Neuronal stem cell (in vitro differentiated cells): Measurements from ENCODE around the gene LYPD8. TPM values are rescaled to one million over a fixed set of nuclear protein-coding genes. Genes with fewer than 3 reads are reported as not detected.

Experiments used
- DNase-seq: peaks from one replicate; pipeline ENCODE4 v3.0.0-alpha.2; 2013; ENCODE audit warnings: low spot score
- H2AFZ ChIP-seq: one replicate; pipeline ENCODE4 v1.6.1; 2013; ENCODE audit warnings: mild to moderate bottlenecking, low read length, inconsistent platforms
- H2AK5ac ChIP-seq: 2 replicates; pipeline ENCODE4 v1.6.1; 2013; ENCODE audit warnings: low read depth, mild to moderate bottlenecking, inconsistent platforms, low read length, moderate library complexity, mixed read lengths
- H2BK120ac ChIP-seq: 2 replicates; pipeline ENCODE4 v1.6.1; 2013; ENCODE audit warnings: low read depth, mild to moderate bottlenecking, inconsistent platforms, low read length, moderate library complexity, mixed read lengths
- H2BK12ac ChIP-seq: one replicate; pipeline ENCODE4 v1.6.1; 2013; ENCODE audit warnings: low read length, inconsistent platforms
- H2BK15ac ChIP-seq: 2 replicates; pipeline ENCODE4 v1.6.1; 2013; ENCODE audit warnings: mild to moderate bottlenecking, low read length, inconsistent platforms, mixed read lengths
- H2BK5ac ChIP-seq: one replicate; pipeline ENCODE4 v1.6.1; 2013; ENCODE audit warnings: inconsistent platforms, mild to moderate bottlenecking, low read length, moderate library complexity
- H3K14ac ChIP-seq: one replicate; pipeline ENCODE4 v1.6.1; 2013; ENCODE audit warnings: low read length, inconsistent platforms
- H3K18ac ChIP-seq: 2 replicates; pipeline ENCODE4 v1.6.1; 2013; ENCODE audit warnings: low read length, inconsistent platforms
- H3K23ac ChIP-seq: 2 replicates; pipeline ENCODE4 v1.6.1; 2013; ENCODE audit warnings: low read depth, mild to moderate bottlenecking, mixed read lengths, low read length, inconsistent platforms; ENCODE audit not compliant: poor library complexity
- H3K27ac ChIP-seq: replicated peaks from 3 replicates; pipeline ENCODE4 v1.5.1; 2013; ENCODE audit warnings: low read length, inconsistent platforms
- H3K27me3 ChIP-seq, 3 experiments: 2 replicates each; pipeline ENCODE4 v1.6.1; 2013; ENCODE audit warnings: low read length in 3 of 3, mild to moderate bottlenecking in 2 of 3, inconsistent platforms in 1 of 3, low read depth in 1 of 3, mixed read lengths in 1 of 3, moderate library complexity in 1 of 3; ENCODE audit not compliant: control insufficient read depth in 3 of 3, insufficient read depth in 3 of 3
- H3K36me3 ChIP-seq, 2 donors: replicated peaks in 1 of 2; 2 replicates each; pipeline ENCODE4 v1.6.1; 2013; ENCODE audit warnings: low read length in 2 of 2; ENCODE audit not compliant: control insufficient read depth in 2 of 2, insufficient read depth in 2 of 2
- H3K4ac ChIP-seq: 2 replicates; pipeline ENCODE4 v1.6.1; 2013; ENCODE audit warnings: inconsistent platforms, mild to moderate bottlenecking, low read length, moderate library complexity
- H3K4me1 ChIP-seq, 2 donors: 1 replicate in 1 of 2; 2 replicates in 1 of 2; pipeline ENCODE4 v1.6.1; 2013; ENCODE audit warnings: low read length in 2 of 2, low read depth in 1 of 2; ENCODE audit not compliant: control insufficient read depth in 2 of 2, insufficient read depth in 1 of 2
- H3K4me2 ChIP-seq: one replicate; pipeline ENCODE4 v1.6.1; 2013; ENCODE audit warnings: mild to moderate bottlenecking, low read length, inconsistent platforms; ENCODE audit not compliant: insufficient read depth, poor library complexity, severe bottlenecking
- H3K4me3 ChIP-seq, 2 donors: 2 replicates each; pipeline ENCODE4 v1.5.1; 2013; ENCODE audit warnings: low read length in 2 of 2, mild to moderate bottlenecking in 2 of 2, inconsistent platforms in 1 of 2, moderate library complexity in 1 of 2
- H3K79me1 ChIP-seq: one replicate; pipeline ENCODE4 v1.6.1; 2013; ENCODE audit warnings: low read depth, mild to moderate bottlenecking, inconsistent platforms, low read length, moderate library complexity
- H3K9ac ChIP-seq: one replicate; pipeline ENCODE4 v1.6.1; 2013; ENCODE audit warnings: mild to moderate bottlenecking, low read depth, low read length, inconsistent platforms; ENCODE audit not compliant: poor library complexity
- H3K9me3 ChIP-seq, 2 donors: replicated peaks in 1 of 2; 2 replicates each; pipeline versions ENCODE3 to v1.6.1; 2013; ENCODE audit warnings: low read length in 2 of 2, mild to moderate bottlenecking in 2 of 2, inconsistent platforms in 1 of 2, low read depth in 1 of 2, mixed read lengths in 1 of 2, moderate library complexity in 1 of 2; ENCODE audit not compliant: control insufficient read depth in 2 of 2, insufficient read depth in 1 of 2
- H4K8ac ChIP-seq: one replicate; pipeline ENCODE4 v1.6.1; 2013; ENCODE audit warnings: low read depth, mild to moderate bottlenecking, inconsistent platforms, low read length, moderate library complexity
- H4K91ac ChIP-seq: one replicate; pipeline ENCODE4 v1.6.1; 2013; ENCODE audit warnings: low read length, low read depth, mild to moderate bottlenecking, inconsistent platforms; ENCODE audit not compliant: poor library complexity
- WGBS, 2 donors: extraction: QIAGEN DNeasy Blood & Tissue Kit; methylation state at CpG; one replicate each; pipeline ENCODE4 v1.1.7; 2013; ENCODE audit warnings: missing lambda C conversion rate in 2 of 2, mixed read lengths in 1 of 2; ENCODE audit not compliant: insufficient read length in 2 of 2, insufficient replicate concordance in 1 of 2; ENCODE audit errors: extremely low coverage in 2 of 2; 5-methylcytosine and 5-hydroxymethylcytosine counted together
- small RNA-seq: library from polyadenylated mRNA; stranded (forward); fragments of <200 nt; extraction: miRNeasy Mini kit (QIAGEN cat#:217004); gene quantifications from one replicate; pipeline ENCODE3, GENCODE V24; 2013; ENCODE audit not compliant: insufficient read depth

Gene LYPD8

DNA sequence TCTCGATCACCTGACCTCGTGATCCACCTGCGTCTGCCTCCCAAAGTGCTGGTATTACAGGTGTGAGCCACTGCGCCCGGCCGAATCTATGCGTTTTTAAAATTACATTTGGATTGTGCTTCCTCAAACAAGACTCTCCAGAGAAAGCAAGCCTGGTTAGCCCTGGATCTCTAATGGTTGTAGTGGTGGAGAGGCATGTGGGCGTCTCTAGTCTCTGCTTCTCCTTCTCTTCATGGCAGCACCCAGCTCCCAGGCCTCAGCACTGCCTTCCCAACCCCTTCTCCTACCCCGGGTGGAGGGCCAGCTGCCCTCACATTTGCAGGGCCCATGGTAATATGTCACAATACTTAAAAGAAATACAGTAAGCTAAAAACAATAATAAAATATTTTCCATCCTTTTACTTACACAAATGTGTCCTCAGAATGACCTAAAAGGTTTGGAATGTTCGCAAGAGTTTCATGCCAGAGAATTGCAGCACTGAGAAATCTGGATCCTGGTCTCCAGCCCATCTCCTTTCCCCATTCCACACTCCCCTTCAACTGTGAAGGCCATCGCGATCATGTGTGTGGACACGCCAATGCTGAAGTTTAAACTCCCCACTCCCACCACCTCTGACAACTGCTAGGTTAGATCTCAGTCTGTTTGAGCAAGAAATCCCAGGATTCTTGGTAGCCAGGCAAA is 60.0 kb downstream of the LYPD8 start:
- no peaks in the 10 kb centered on the region for H3K27me3 ChIP-seq
- H3K18ac ChIP-seq, result no peak overlapping the region
- no peak overlapping the region for H2BK15ac ChIP-seq
- H3K9me3 ChIP-seq, result peaks cover 5 to 35% of the 10 kb centered on the region in 2 donors
- no peak for DNase-seq
- no peak overlapping the region for H2AK5ac ChIP-seq
- no peak overlapping the region for H2BK5ac ChIP-seq
- H3K4ac ChIP-seq, result no peak overlapping the region
- no peak overlapping the region for H3K27ac ChIP-seq
- peaks cover 0 to 1% of the 10 kb centered on the region in 2 donors for H3K36me3 ChIP-seq
- WGBS, 2 donors, result no CpG with 5 or more reads among the region's 13 CpGs
- no peak overlapping the region for H3K4me2 ChIP-seq
- no peak overlapping the region for H2BK12ac ChIP-seq
- no peak overlapping the region for H3K9ac ChIP-seq
- no peak overlapping the region for H4K8ac ChIP-seq
- H2AFZ ChIP-seq, result no peak overlapping the region
- H3K23ac ChIP-seq, result no peak overlapping the region
- no peak overlapping the region for H3K4me3 ChIP-seq
- no peak overlapping the region for H2BK120ac ChIP-seq
- no peak overlapping the region for H4K91ac ChIP-seq
- H3K79me1 ChIP-seq, result no peaks in the 10 kb centered on the region
- no peak overlapping the region for H3K14ac ChIP-seq
- no peaks in the 10 kb centered on the region for H3K4me1 ChIP-seq

- H3K23ac ChIP-seq, result no peak overlapping the region
- DNase-seq, result no peak
- no peak overlapping the region for H2BK120ac ChIP-seq
- H3K4ac ChIP-seq, result no peak overlapping the region
- H2BK12ac ChIP-seq, result no peak overlapping the region
- no peak overlapping the region for H2AFZ ChIP-seq
- H3K9me3 ChIP-seq, result peaks cover 5 to 27% of the 10 kb centered on the region in 2 donors
- no CpG with 5 or more reads among the region's 51 CpGs for WGBS, 2 donors
- no peak overlapping the region for H3K4me2 ChIP-seq
- H2AK5ac ChIP-seq, result no peak overlapping the region
- no peaks in the 10 kb centered on the region for H3K27me3 ChIP-seq
- H3K14ac ChIP-seq, result peak overlapping the region; percentile 47
- H3K4me1 ChIP-seq, result no peaks in the 10 kb centered on the region
- H3K9ac ChIP-seq, result no peak overlapping the region
- no peak overlapping the region for H4K8ac ChIP-seq
- no peak overlapping the region for H2BK5ac ChIP-seq
- H4K91ac ChIP-seq, result no peak overlapping the region
- H3K36me3 ChIP-seq, result peaks cover 0 to 1% of the 10 kb centered on the region in 2 donors
- no peaks in the 10 kb centered on the region for H3K79me1 ChIP-seq
- H3K18ac ChIP-seq, result no peak overlapping the region
- H2BK15ac ChIP-seq, result no peak overlapping the region
- peak overlapping the region in 1 of 2 donors; percentile 30 for H3K4me3 ChIP-seq
- H3K27ac ChIP-seq, result no peak overlapping the region
Observed at GRCh38 chr1:248691567-248692155, 63.9 kb downstream of the LYPD8 start.

Small RNAs within 50 kb of the gene (small RNA-seq; reads per million reads assigned to genes)
- not detected for gene AHCYP8
